HepG2 (cell line): ENCODE results near the gene KIF15. TPM values are rescaled to one million over a fixed set of nuclear protein-coding genes. Genes with fewer than 3 reads are reported as not detected.
A peak's percentile ranks its signal among the peaks of the same experiment; 100 is the strongest.

ENCODE experiments used
- ATAC-seq: fragments of 200-7000 bp; cut with Tn5 transposase; 3 replicates; pipeline ENCODE4 v1.9.1; 2020; ENCODE audit warnings: mild to moderate bottlenecking, moderate library complexity
- BruUV-seq: library from RNA; stranded (reverse); fragments of 400-500 nt; replicated peaks from 2 replicates; lab custom pipeline; 2021; lab: Mats Ljungman, UMichigan
- CTCF ChIA-PET: fragments of 300-600 bp; formaldehyde crosslinking; extraction: SDS; loops from one replicate; lab custom pipeline; 2021; ENCODE audit warnings: low total read pairs, inconsistent platforms, low intra/inter-chr PET ratio; lab: Yijun Ruan, JAX
- POLR2A ChIA-PET: fragments of 350-600 bp; sonication (Branson Sonifier 250); formaldehyde crosslinking; loops from one replicate; lab custom pipeline; 2020; ENCODE audit warnings: antibody characterized with exemption, inconsistent platforms; lab: Yijun Ruan, JAX
- DNase-seq: peaks from one replicate; pipeline ENCODE4 v3.0.0-alpha.2; 2015; ENCODE audit warnings: low spot score
- FAIRE-seq: peaks from 3 replicates; lab custom pipeline; 2011; peaks lifted over from hg19 to GRCh38; lab: Jason Lieb, UNC
- H2AFZ ChIP-seq: one replicate; pipeline ENCODE4 v1.6.1; 2011; ENCODE audit warnings: low read length, inconsistent platforms
- H3K27ac ChIP-seq: fragments of 300-600 bp; 3 replicates; pipeline ENCODE4 v1.8.0; 2011; ENCODE audit warnings: mixed run types, mild to moderate bottlenecking, mixed read lengths, low read length, inconsistent platforms; ENCODE audit not compliant: insufficient read depth; ENCODE audit errors: extremely low read length
- H3K27me3 ChIP-seq, 2 experiments: fragments of 200-600 bp in 1 of 2; 2 replicates in 1 of 2; 3 replicates in 1 of 2; pipeline versions ENCODE4 v1.6.0 to v1.8.0; 2011; ENCODE audit warnings: low read length in 2 of 2, mild to moderate bottlenecking in 2 of 2, moderate library complexity in 2 of 2, inconsistent platforms in 1 of 2; ENCODE audit not compliant: insufficient read depth in 2 of 2, control insufficient read depth in 1 of 2
- H3K36me3 ChIP-seq, 2 experiments: fragments of 200-600 bp in 1 of 2; replicated peaks in 1 of 2; 2 replicates in 1 of 2; 3 replicates in 1 of 2; pipeline versions ENCODE4 v1.5.1 to v1.8.0; 2011; ENCODE audit warnings: low read length in 2 of 2, inconsistent platforms in 1 of 2; ENCODE audit not compliant: insufficient read depth in 2 of 2, control insufficient read depth in 1 of 2
- H3K4me1 ChIP-seq: 2 replicates; pipeline ENCODE4 v1.5.1; 2012; ENCODE audit warnings: low read length, inconsistent platforms; ENCODE audit not compliant: insufficient read depth
- H3K4me2 ChIP-seq: 2 replicates; pipeline ENCODE4 v1.6.0; 2011; ENCODE audit warnings: low read depth, low read length, inconsistent platforms
- H3K4me3 ChIP-seq, 3 experiments: fragments of 200-600 bp in 1 of 3; sonication (generic), shearing (Covaris generic) in 1 of 3; replicated peaks in 1 of 3; 2 replicates each; pipeline ENCODE4 v1.5.1; 2011 to 2016; ENCODE audit warnings: low read length in 3 of 3, inconsistent platforms in 2 of 3, low read depth in 2 of 3, mild to moderate bottlenecking in 2 of 3, control low read depth in 1 of 3, mixed read lengths in 1 of 3; ENCODE audit not compliant: insufficient read depth in 1 of 3
- H3K79me2 ChIP-seq: one replicate; pipeline ENCODE4 v1.6.1; 2011; ENCODE audit warnings: low read length, inconsistent platforms; ENCODE audit not compliant: insufficient read depth
- H3K9ac ChIP-seq: 2 replicates; pipeline ENCODE4 v1.6.0; 2011; ENCODE audit warnings: mild to moderate bottlenecking, low read depth, low read length, inconsistent platforms; ENCODE audit not compliant: insufficient read depth
- H3K9me3 ChIP-seq: 2 replicates; pipeline ENCODE4 v1.5.1; 2012; ENCODE audit warnings: mild to moderate bottlenecking, low read length
- H4K20me1 ChIP-seq: 2 replicates; pipeline ENCODE4 v1.6.0; 2011; ENCODE audit warnings: inconsistent platforms, mild to moderate bottlenecking, low read length, moderate library complexity; ENCODE audit not compliant: insufficient read depth
- CEBPB ChIP-seq: IDR thresholded peaks from 2 replicates; pipeline ENCODE4 v1.6.1; 2011; ENCODE audit warnings: low read depth, low read length, improper control_type of control experiment, borderline replicate concordance
- FOXA3 ChIP-seq: IDR thresholded peaks from 2 replicates; pipeline ENCODE4 v1.6.1; 2016; ENCODE audit warnings: missing genetic modification reagents, missing compliant biosample characterization
- FOXM1 ChIP-seq: sonication (generic); formaldehyde crosslinking; IDR thresholded peaks from 2 replicates; pipeline ENCODE4 v1.5.0; 2020; ENCODE audit warnings: missing genetic modification reagents
- KAT8 ChIP-seq: IDR thresholded peaks from 2 replicates; pipeline ENCODE4 v1.6.1; 2016; ENCODE audit warnings: missing genetic modification reagents, missing compliant biosample characterization
- MTA3 ChIP-seq: sonication (generic); formaldehyde crosslinking; IDR thresholded peaks from 2 replicates; pipeline ENCODE4 v1.4.0; 2020; ENCODE audit warnings: missing genetic modification reagents
- POLR2AphosphoS5 ChIP-seq: IDR thresholded peaks from 2 replicates; pipeline ENCODE4 v1.6.1; 2012; ENCODE audit warnings: low read depth, low read length
- RBAK ChIP-seq: sonication (generic); formaldehyde crosslinking; IDR thresholded peaks from 2 replicates; pipeline ENCODE4 v1.5.1; 2020; ENCODE audit warnings: mild to moderate bottlenecking, missing genetic modification reagents
- RFXANK ChIP-seq: IDR thresholded peaks from 2 replicates; pipeline ENCODE4 v1.6.1; 2016
- SRY ChIP-seq: sonication (generic); formaldehyde crosslinking; IDR thresholded peaks from 2 replicates; pipeline ENCODE4 v1.8.0; 2022; ENCODE audit warnings: mild to moderate bottlenecking, missing genetic modification reagents
- TCF7 ChIP-seq: sonication (generic); IDR thresholded peaks from 2 replicates; pipeline ENCODE4 v1.6.1; 2016; ENCODE audit warnings: antibody characterized with exemption, low read depth
- ZNF614 ChIP-seq: IDR thresholded peaks from 2 replicates; pipeline ENCODE4 v1.6.1; 2018; ENCODE audit warnings: missing biosample characterization, missing genetic modification reagents, inconsistent platforms, borderline replicate concordance
- ZNF709 ChIP-seq: sonication (generic); formaldehyde crosslinking; IDR thresholded peaks from 2 replicates; pipeline ENCODE4 v1.5.0; 2020; ENCODE audit warnings: mild to moderate bottlenecking, missing genetic modification reagents
- ZNF891 ChIP-seq: sonication (generic); formaldehyde crosslinking; IDR thresholded peaks from 2 replicates; pipeline ENCODE4 v1.5.0; 2020; ENCODE audit warnings: mild to moderate bottlenecking, missing genetic modification reagents
- WGBS: methylation state at CpG from one replicate; pipeline ENCODE4 v1.1.6; 2017; ENCODE audit warnings: low lambda C conversion rate; 5-methylcytosine and 5-hydroxymethylcytosine counted together
- in situ Hi-C: cut with HindIII; loops from 2 replicates; pipeline ENCODE4 v1.10.0; 2017; ENCODE audit warnings: low pct_unique_long_range_greater_than_20kb; ENCODE audit not compliant: extremely low pct_ligation_motif_present
- intact Hi-C: fragments of 100-400 bp; cut with micrococcal nuclease; formaldehyde crosslinking; loops from one replicate; pipeline ENCODE4 v1.10.0; 2022; ENCODE audit not compliant: unreplicated experiment
- polyA plus RNA-seq, 8 experiments: library from polyadenylated mRNA; depleted of rRNA in 3 of 8; stranded (reverse) in 7 of 8; unstranded in 1 of 8; fragments of >200 nt; fragmentation: Illumina TruSeq in 4 of 8; extraction: Trizol in 4 of 8; gene quantifications; 2 replicates each; pipeline versions ENCODE4 v1.2.1 to v1.2.3, GENCODE V29; 2011 to 2016; ENCODE audit warnings: low read depth in 4 of 8, missing spikeins in 1 of 8, mixed read lengths in 1 of 8; ENCODE audit not compliant: insufficient read depth in 1 of 8
- total RNA-seq, 5 experiments: library from RNA; depleted of rRNA; stranded (reverse); fragments of >200 nt; fragmentation: Illumina TruSeq; extraction: Trizol; gene quantifications; 2 replicates each; pipeline ENCODE4 v1.2.3, GENCODE V29; 2016; ENCODE audit warnings: low read depth in 1 of 5
- TF ChIP-seq, protein P1 (sequence below): sonication (generic); formaldehyde crosslinking; IDR thresholded peaks from 2 replicates; pipeline ENCODE4 v1.5.0; 2020; ENCODE audit warnings: missing genetic modification reagents, mild to moderate bottlenecking, borderline replicate concordance
- TF ChIP-seq, protein P2 (sequence below): fragments of 450-650 bp; IDR thresholded peaks from 2 replicates; pipeline ENCODE4 v1.6.1; 2017; ENCODE audit warnings: mild to moderate bottlenecking
- TF ChIP-seq, protein P3 (sequence below): sonication (generic); formaldehyde crosslinking; IDR thresholded peaks from 2 replicates; pipeline ENCODE4 v1.5.1; 2020; ENCODE audit warnings: missing genetic modification reagents, mild to moderate bottlenecking, borderline replicate concordance
- TF ChIP-seq, protein P4 (sequence below): sonication (generic); IDR thresholded peaks from 2 replicates; pipeline ENCODE4 v1.6.1; 2016; ENCODE audit warnings: low read depth, borderline replicate concordance
- TF ChIP-seq, protein P5 (sequence below): sonication (generic); formaldehyde crosslinking; IDR thresholded peaks from 2 replicates; pipeline ENCODE4 v1.9.0; 2021; ENCODE audit warnings: missing genetic modification reagents, borderline replicate concordance

KIF15 gene
- total and polyA plus RNA-seq, 2 of the 13 experiments (the other 11 are each of a cell fraction or from before 2014, with no cell fraction given) = 4.8 to 33.8 TPM

DNA sequence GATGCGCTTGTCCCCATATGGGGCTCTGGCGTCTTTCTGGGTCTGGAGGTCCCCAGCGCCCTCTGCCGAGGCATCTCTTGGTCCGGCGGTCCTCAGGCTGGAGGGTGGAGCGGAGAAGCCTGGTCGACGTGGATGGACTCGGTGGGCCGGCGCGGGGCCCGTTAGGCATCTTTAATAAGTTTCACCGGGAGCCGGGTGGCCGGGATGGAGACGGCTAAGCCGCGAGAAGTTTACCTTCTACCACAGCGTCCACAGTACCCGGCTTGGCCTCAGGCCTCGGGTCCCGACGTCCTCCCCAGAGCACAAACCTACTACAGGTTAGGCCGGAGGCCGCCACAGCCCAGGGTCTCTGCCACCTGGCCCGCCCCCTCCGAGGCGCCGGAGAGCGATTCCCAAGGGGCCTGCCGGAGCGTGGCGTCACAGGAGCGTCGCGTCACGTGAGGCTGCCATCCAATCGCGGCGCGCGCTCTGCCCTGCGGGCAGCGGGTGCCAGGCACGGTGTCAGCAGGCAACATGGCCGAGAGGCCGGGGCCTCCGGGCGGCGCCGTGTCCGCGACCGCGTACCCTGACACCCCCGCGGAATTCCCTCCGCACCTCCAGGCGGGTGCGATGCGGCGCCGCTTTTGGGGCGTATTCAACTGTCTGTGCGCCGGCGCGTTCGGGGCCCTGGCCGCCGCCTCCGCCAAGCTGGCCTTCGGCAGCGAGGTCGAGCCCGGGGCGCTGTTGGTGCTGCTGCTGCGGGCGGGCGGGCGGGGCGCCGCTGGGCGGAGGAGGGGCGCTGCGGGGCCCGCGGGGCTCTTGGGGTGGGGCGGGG lies 100.0 kb downstream of the KIF15 start, which contains the start of gene TMEM42:
Gene TMEM42, plus strand, starts transcription at position 501 of the 814 bp plus-strand sequence. Its CDS starts 13 bp downstream, at position 514.
- WGBS = 39% methylated on average over 28 of the region's 91 CpGs
- FAIRE-seq (no peak), ATAC-seq (peak; percentile 96), DNase-seq (peak; percentile 74)
- no TSS peak for BruUV-seq
- H4K20me1 ChIP-seq = no peaks in the 10 kb centered on the region
- no peaks in the 10 kb centered on the region for H3K9me3 ChIP-seq
- H3K79me2 ChIP-seq = peaks cover 4% of the 10 kb centered on the region
- peak within 1 kb of the TSS; percentile 97 for H3K4me2 ChIP-seq
- in situ Hi-C loops (no loop called here), intact Hi-C loops (no loop called here)
- no peaks in the 10 kb centered on the region for H3K27me3 ChIP-seq
- H3K9ac ChIP-seq = peak within 1 kb of the TSS; percentile 81
- peak within 1 kb of the TSS; percentile 59 to 76 (median 64) for H3K4me3 ChIP-seq
- peak within 1 kb of the TSS; percentile 74 for H3K27ac ChIP-seq
- H3K36me3 ChIP-seq = 0 out of 5 replicates have a peak, but pooled peaks cover 0 to 3% of the 10 kb centered on the region in 2 experiments
- H3K4me1 ChIP-seq = peaks cover 9% of the 10 kb centered on the region
- POLR2A ChIA-PET = no interaction called here
- peak within 1 kb of the TSS; percentile 65 for H2AFZ ChIP-seq
- CTCF ChIA-PET = no interaction called here
- TF ChIP-seq, protein P1, sequence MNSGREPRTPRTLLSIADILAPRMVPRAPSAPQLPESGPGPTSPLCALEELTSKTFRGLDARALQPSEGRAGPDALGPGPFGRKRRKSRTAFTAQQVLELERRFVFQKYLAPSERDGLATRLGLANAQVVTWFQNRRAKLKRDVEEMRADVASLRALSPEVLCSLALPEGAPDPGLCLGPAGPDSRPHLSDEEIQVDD (CRISPR knock-in tag) = peak; percentile 35; the same call in 1 of the 2 replicates
- no peak for TF ChIP-seq CEBPB
- TF ChIP-seq TCF7 = no peak
- TF ChIP-seq, protein P2, sequence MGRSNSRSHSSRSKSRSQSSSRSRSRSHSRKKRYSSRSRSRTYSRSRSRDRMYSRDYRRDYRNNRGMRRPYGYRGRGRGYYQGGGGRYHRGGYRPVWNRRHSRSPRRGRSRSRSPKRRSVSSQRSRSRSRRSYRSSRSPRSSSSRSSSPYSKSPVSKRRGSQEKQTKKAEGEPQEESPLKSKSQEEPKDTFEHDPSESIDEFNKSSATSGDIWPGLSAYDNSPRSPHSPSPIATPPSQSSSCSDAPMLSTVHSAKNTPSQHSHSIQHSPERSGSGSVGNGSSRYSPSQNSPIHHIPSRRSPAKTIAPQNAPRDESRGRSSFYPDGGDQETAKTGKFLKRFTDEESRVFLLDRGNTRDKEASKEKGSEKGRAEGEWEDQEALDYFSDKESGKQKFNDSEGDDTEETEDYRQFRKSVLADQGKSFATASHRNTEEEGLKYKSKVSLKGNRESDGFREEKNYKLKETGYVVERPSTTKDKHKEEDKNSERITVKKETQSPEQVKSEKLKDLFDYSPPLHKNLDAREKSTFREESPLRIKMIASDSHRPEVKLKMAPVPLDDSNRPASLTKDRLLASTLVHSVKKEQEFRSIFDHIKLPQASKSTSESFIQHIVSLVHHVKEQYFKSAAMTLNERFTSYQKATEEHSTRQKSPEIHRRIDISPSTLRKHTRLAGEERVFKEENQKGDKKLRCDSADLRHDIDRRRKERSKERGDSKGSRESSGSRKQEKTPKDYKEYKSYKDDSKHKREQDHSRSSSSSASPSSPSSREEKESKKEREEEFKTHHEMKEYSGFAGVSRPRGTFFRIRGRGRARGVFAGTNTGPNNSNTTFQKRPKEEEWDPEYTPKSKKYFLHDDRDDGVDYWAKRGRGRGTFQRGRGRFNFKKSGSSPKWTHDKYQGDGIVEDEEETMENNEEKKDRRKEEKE = no peak
- peak; percentile 82 for TF ChIP-seq POLR2AphosphoS5
- peak; percentile 86; the same call in 1 of the 2 replicates for TF ChIP-seq ZNF709 (CRISPR knock-in tag)
- TF ChIP-seq, protein P3, sequence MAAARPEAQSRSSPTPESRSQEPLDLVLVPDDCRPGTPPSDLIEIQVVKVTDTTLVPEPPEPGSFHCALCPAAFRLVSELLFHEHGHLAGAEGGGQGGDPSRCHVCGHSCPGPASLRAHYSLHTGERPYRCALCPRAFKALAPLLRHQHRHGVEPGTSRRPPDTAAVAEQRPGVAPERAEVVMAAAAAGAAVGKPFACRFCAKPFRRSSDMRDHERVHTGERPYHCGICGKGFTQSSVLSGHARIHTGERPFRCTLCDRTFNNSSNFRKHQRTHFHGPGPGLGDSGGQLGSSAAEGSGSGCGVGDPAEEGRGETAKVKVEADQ (CRISPR knock-in tag) = 0 out of 2 replicates have a peak, but pooled peaks have one; percentile 51
- TF ChIP-seq, protein P4, sequence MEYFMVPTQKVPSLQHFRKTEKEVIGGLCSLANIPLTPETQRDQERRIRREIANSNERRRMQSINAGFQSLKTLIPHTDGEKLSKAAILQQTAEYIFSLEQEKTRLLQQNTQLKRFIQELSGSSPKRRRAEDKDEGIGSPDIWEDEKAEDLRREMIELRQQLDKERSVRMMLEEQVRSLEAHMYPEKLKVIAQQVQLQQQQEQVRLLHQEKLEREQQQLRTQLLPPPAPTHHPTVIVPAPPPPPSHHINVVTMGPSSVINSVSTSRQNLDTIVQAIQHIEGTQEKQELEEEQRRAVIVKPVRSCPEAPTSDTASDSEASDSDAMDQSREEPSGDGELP = no peak; the same call in 1 of the 2 replicates
- peak; percentile 57; the same call in 1 of the 2 replicates for TF ChIP-seq ZNF891 (CRISPR knock-in tag)
- no peak for TF ChIP-seq RBAK
- TF ChIP-seq KAT8 (CRISPR knock-in tag) = peak; percentile 62
- no peak for TF ChIP-seq MTA3 (CRISPR knock-in tag)
- TF ChIP-seq RFXANK (CRISPR knock-in tag) = no peak
- peak; percentile 13; the same call in 1 of the 2 replicates for TF ChIP-seq SRY (CRISPR knock-in tag)
- no peak for TF ChIP-seq FOXA3 (CRISPR knock-in tag)
- no peak for TF ChIP-seq FOXM1 (CRISPR knock-in tag)
- TF ChIP-seq ZNF614 (CRISPR knock-in tag) = no peak; the same call in 1 of the 2 replicates
- TF ChIP-seq, protein P5, sequence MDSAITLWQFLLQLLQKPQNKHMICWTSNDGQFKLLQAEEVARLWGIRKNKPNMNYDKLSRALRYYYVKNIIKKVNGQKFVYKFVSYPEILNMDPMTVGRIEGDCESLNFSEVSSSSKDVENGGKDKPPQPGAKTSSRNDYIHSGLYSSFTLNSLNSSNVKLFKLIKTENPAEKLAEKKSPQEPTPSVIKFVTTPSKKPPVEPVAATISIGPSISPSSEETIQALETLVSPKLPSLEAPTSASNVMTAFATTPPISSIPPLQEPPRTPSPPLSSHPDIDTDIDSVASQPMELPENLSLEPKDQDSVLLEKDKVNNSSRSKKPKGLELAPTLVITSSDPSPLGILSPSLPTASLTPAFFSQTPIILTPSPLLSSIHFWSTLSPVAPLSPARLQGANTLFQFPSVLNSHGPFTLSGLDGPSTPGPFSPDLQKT (CRISPR knock-in tag) = 0 out of 2 replicates have a peak, but pooled peaks have one; percentile 40
